Mammary epithelial cell (primary cell): ENCODE results near the gene YTHDF1.

ENCODE experiments used
- CTCF ChIP-seq, 2 donors: IDR thresholded peaks in 1 of 2; conservative IDR thresholded peaks in 1 of 2; 2 replicates each; pipeline ENCODE4 v1.5.1; 2011 to 2012; ENCODE audit warnings: inconsistent platforms in 2 of 2, low read length in 2 of 2, mild to moderate bottlenecking in 2 of 2, control low read depth in 1 of 2, low read depth in 1 of 2; ENCODE audit not compliant: insufficient read depth in 1 of 2; ENCODE audit errors: extremely low read depth in 1 of 2
- EZH2 ChIP-seq: IDR thresholded peaks from 2 replicates; pipeline ENCODE4 v1.6.1; 2012; ENCODE audit warnings: low read length, inconsistent platforms, borderline replicate concordance

GRCh38 chr20:63205896-63206295, 10.0 kb downstream of the YTHDF1 start:
- TF ChIP-seq CTCF (conservative IDR thresholded peaks at IDR 0.05 in 1 of 2, IDR thresholded peaks at IDR 0.05 in 1 of 2; ENCODE audit: extremely low read depth in 1 of 2, insufficient read depth in 1 of 2, low read depth in 1 of 2, low read length in 2 of 2) = no peak
- TF ChIP-seq EZH2 = no peak
